ENCODE results near the gene ELL2.

Gene ELL2

GRCh38 chr5:95861221-95861863 is 100.3 kb downstream of the ELL2 start:
- DNase-seq (ENCODE audit: extremely low spot score): no peak
- no peak for TF ChIP-seq CTCF (IDR thresholded peaks at IDR 0.05; ENCODE audit: control extremely low read depth, extremely low read depth, low read depth, missing control alignments)
- POLR2A ChIA-PET: no interaction called here
- CTCF ChIA-PET: interaction anchor here (0.9 to 9.3 kb wide), 9 partner anchors 10 to 740 kb away, joined by 3 to 119 read pairs (median 9); no protein-coding TSS in a partner anchor

GRCh38 chr5:95859661-95860060 is 102.0 kb downstream of the ELL2 start:
- CTCF ChIA-PET: interaction anchor here (1.0 to 9.3 kb wide), 22 partner anchors 10 to 828 kb away, joined by 3 to 119 read pairs (median 4); partner anchors contain the start of gene RFESD
- POLR2A ChIA-PET: no interaction called here
- DNase-seq (ENCODE audit: extremely low spot score): no peak
- TF ChIP-seq CTCF (IDR thresholded peaks at IDR 0.05; ENCODE audit: control extremely low read depth, extremely low read depth, low read depth, missing control alignments): no peak

GRCh38 chr5:95858661-95859595 is 102.7 kb downstream of the ELL2 start:
- ChIA-PET CTCF (interaction anchor here (1.0 to 9.3 kb wide), 25 partner anchors 9 to 828 kb away, joined by 3 to 119 read pairs (median 4); partner anchors contain the start of gene RFESD), POLR2A (no interaction called here)
- TF ChIP-seq CTCF (IDR thresholded peaks at IDR 0.05; ENCODE audit: control extremely low read depth, extremely low read depth, low read depth, missing control alignments): peak; percentile 98
- peak; percentile 89 for DNase-seq (ENCODE audit: extremely low spot score)

- POLR2A ChIA-PET: no interaction called here
- CTCF ChIA-PET: interaction anchor here (1.3 to 25.0 kb wide), 8 partner anchors 10 to 487 kb away, joined by 3 to 561 read pairs (median 12); no protein-coding TSS in a partner anchor
Observed at GRCh38 chr5:95858023-95858461, 103.6 kb downstream of the ELL2 start.

GRCh38 chr5:95857185-95857945 is 104.3 kb downstream of the ELL2 start:
- ChIA-PET CTCF (interaction anchor here (0.8 to 25.0 kb wide), 10 partner anchors 10 to 744 kb away, joined by 3 to 561 read pairs (median 11); no protein-coding TSS in a partner anchor), POLR2A (no interaction called here)
- DNase-seq (ENCODE audit: extremely low spot score): no peak
- TF ChIP-seq CTCF (IDR thresholded peaks at IDR 0.05; ENCODE audit: control extremely low read depth, extremely low read depth, low read depth, missing control alignments): no peak

More at GRCh38 chr5:95858023-95858461, 103.6 kb downstream of the ELL2 start:
- TF ChIP-seq CTCF (IDR thresholded peaks at IDR 0.05; ENCODE audit: control extremely low read depth, extremely low read depth, low read depth, missing control alignments): no peak
- no peak for DNase-seq (ENCODE audit: extremely low spot score)

Measured in GM10248 (cell line).